Measurements from ENCODE around the gene P2RY4. TPM values are rescaled to one million over a fixed set of nuclear protein-coding genes. Genes with fewer than 3 reads are reported as not detected.
A peak's percentile ranks its signal among the peaks of the same experiment; 100 is the strongest.

P2RY4 gene
- total and polyA plus RNA-seq, 2 of the 13 experiments (the other 11 are each of a cell fraction or from before 2014, with no cell fraction given): 0.07 to 0.49 TPM

DNA sequence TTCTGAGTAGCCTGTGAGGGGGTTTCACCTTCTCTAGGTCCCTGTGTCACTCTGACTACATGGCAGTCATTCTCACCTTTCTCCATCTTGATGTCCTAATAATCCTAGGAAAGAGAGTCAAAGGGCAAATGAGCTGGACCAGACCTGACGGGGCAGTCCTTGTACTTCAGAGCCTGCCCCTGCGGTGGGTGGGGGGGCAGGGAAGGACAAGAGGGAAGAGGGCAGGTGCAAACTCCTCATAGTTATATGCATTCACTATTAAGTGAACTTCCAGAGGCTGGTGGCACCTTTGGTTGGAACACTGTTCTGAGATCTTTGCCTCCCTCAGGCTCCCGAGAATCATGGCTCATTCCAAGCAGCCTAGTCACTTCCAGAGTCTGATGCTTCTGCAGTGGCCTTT is 25.6 kb downstream of the P2RY4 start, which contains the start of gene AWAT1 (continued):
- TF ChIP-seq, protein P1, sequence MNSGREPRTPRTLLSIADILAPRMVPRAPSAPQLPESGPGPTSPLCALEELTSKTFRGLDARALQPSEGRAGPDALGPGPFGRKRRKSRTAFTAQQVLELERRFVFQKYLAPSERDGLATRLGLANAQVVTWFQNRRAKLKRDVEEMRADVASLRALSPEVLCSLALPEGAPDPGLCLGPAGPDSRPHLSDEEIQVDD (CRISPR knock-in tag; IDR thresholded peaks at IDR 0.05; ENCODE audit: borderline replicate concordance): no peak
- no peak for TF ChIP-seq GPN1 (CRISPR knock-in tag; IDR thresholded peaks at IDR 0.05; ENCODE audit: borderline replicate concordance)
- no peak for TF ChIP-seq SP140L (CRISPR knock-in tag; IDR thresholded peaks at IDR 0.05; ENCODE audit: borderline replicate concordance)
- TF ChIP-seq ZNF749 (CRISPR knock-in tag; IDR thresholded peaks at IDR 0.05; ENCODE audit: borderline replicate concordance): no peak
- TF ChIP-seq REXO4 (CRISPR knock-in tag; IDR thresholded peaks at IDR 0.05; ENCODE audit: borderline replicate concordance): no peak
- TF ChIP-seq ZNF121 (CRISPR knock-in tag; IDR thresholded peaks at IDR 0.05): no peak
- TF ChIP-seq, protein P2, sequence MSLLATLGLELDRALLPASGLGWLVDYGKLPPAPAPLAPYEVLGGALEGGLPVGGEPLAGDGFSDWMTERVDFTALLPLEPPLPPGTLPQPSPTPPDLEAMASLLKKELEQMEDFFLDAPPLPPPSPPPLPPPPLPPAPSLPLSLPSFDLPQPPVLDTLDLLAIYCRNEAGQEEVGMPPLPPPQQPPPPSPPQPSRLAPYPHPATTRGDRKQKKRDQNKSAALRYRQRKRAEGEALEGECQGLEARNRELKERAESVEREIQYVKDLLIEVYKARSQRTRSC (CRISPR knock-in tag; IDR thresholded peaks at IDR 0.05; ENCODE audit: low read depth): no peak
- TF ChIP-seq RAD21 (CRISPR knock-in tag; IDR thresholded peaks at IDR 0.05): no peak

DNA sequence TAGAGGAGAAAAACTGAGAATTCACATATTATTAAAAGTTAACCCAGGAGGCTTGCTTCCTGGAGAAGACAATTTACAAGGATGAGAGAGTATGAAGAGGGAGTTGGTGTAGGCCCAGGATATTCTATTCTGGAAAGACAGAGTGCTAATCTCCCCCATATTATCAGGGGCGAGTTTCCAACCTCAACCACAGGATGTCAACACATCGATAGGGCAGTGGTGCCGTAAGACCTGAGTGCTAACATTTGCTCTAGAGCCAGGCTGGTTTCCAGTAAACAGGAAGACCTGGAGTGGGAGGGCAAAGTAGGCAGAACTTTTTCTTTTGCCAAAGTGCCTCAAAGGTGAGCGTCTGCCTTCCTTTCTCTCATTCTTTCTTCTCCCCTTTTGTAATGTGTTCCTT is 28.3 kb downstream of the P2RY4 start:
- no peak for DNase-seq (ENCODE audit: low spot score)
- no peaks in the 10 kb centered on the region for H3K79me2 ChIP-seq (ENCODE audit: insufficient read depth, low read length)
- no peaks in the 10 kb centered on the region for H3K9me3 ChIP-seq (ENCODE audit: low read length)
- H3K9ac ChIP-seq (ENCODE audit: insufficient read depth, low read depth, low read length): no peak overlapping the region
- in situ Hi-C loops (cut with HindIII; ENCODE audit: extremely low pct_ligation_motif_present, low pct_unique_long_range_greater_than_20kb) (no loop called here), intact Hi-C loops (cut with micrococcal nuclease; ENCODE audit: unreplicated experiment) (no loop called here)
- no peak overlapping the region for H2AFZ ChIP-seq (ENCODE audit: low read length)
- H4K20me1 ChIP-seq (ENCODE audit: insufficient read depth, low read length): no peaks in the 10 kb centered on the region
- ATAC-seq: peak; percentile 57; the same call in 1 of the 3 replicates
- WGBS (ENCODE audit: low lambda C conversion rate): 16% methylated on average over 4 of the region's 4 CpGs
- H3K4me3 ChIP-seq (replicated peaks in 1 of 3; ENCODE audit: insufficient read depth in 1 of 3, low read depth in 2 of 3, low read length in 3 of 3): no peak overlapping the region
- H3K36me3 ChIP-seq (replicated peaks in 1 of 2; ENCODE audit: control insufficient read depth in 1 of 2, insufficient read depth in 2 of 2, low read length in 2 of 2): no peaks in the 10 kb centered on the region
- H3K27ac ChIP-seq (ENCODE audit: extremely low read length, insufficient read depth, low read length): no peak overlapping the region
- peak overlapping the region; percentile 33; the same call in 1 of the 2 replicates for H3K4me2 ChIP-seq (ENCODE audit: low read depth, low read length)
- POLR2A ChIA-PET: no interaction called here
- FAIRE-seq: no peak
- H3K4me1 ChIP-seq (ENCODE audit: insufficient read depth, low read length): no peaks in the 10 kb centered on the region; the same call in 1 of the 2 replicates
- CTCF ChIA-PET (ENCODE audit: low intra/inter-chr PET ratio, low total read pairs): no interaction called here
- BruUV-seq (replicated peaks): no TSS peak
- no peaks in the 10 kb centered on the region; a peak in 1 of 5 replicates for H3K27me3 ChIP-seq (ENCODE audit: control insufficient read depth in 1 of 2, insufficient read depth in 2 of 2, low read length in 2 of 2)
- TF ChIP-seq, protein P3, sequence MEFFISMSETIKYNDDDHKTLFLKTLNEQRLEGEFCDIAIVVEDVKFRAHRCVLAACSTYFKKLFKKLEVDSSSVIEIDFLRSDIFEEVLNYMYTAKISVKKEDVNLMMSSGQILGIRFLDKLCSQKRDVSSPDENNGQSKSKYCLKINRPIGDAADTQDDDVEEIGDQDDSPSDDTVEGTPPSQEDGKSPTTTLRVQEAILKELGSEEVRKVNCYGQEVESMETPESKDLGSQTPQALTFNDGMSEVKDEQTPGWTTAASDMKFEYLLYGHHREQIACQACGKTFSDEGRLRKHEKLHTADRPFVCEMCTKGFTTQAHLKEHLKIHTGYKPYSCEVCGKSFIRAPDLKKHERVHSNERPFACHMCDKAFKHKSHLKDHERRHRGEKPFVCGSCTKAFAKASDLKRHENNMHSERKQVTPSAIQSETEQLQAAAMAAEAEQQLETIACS (CRISPR knock-in tag; IDR thresholded peaks at IDR 0.05): no peak
- TF ChIP-seq FOXP1 (IDR thresholded peaks at IDR 0.05) (no peak), FOXP1 (CRISPR knock-in tag; IDR thresholded peaks at IDR 0.05) (peak; percentile 14; the same call in 1 of the 2 replicates), FOXC1 (CRISPR knock-in tag; IDR thresholded peaks at IDR 0.05; ENCODE audit: borderline replicate concordance) (no peak), SRSF1 (optimal IDR thresholded peaks at IDR 0.05; ENCODE audit: low read depth, low read length) (no peak), REL (CRISPR knock-in tag; conservative IDR thresholded peaks at IDR 0.05) (no peak), SRY (CRISPR knock-in tag; IDR thresholded peaks at IDR 0.05) (no peak), SNAI1 (CRISPR knock-in tag; IDR thresholded peaks at IDR 0.05; ENCODE audit: borderline replicate concordance) (no peak)
- TF ChIP-seq, protein P4, sequence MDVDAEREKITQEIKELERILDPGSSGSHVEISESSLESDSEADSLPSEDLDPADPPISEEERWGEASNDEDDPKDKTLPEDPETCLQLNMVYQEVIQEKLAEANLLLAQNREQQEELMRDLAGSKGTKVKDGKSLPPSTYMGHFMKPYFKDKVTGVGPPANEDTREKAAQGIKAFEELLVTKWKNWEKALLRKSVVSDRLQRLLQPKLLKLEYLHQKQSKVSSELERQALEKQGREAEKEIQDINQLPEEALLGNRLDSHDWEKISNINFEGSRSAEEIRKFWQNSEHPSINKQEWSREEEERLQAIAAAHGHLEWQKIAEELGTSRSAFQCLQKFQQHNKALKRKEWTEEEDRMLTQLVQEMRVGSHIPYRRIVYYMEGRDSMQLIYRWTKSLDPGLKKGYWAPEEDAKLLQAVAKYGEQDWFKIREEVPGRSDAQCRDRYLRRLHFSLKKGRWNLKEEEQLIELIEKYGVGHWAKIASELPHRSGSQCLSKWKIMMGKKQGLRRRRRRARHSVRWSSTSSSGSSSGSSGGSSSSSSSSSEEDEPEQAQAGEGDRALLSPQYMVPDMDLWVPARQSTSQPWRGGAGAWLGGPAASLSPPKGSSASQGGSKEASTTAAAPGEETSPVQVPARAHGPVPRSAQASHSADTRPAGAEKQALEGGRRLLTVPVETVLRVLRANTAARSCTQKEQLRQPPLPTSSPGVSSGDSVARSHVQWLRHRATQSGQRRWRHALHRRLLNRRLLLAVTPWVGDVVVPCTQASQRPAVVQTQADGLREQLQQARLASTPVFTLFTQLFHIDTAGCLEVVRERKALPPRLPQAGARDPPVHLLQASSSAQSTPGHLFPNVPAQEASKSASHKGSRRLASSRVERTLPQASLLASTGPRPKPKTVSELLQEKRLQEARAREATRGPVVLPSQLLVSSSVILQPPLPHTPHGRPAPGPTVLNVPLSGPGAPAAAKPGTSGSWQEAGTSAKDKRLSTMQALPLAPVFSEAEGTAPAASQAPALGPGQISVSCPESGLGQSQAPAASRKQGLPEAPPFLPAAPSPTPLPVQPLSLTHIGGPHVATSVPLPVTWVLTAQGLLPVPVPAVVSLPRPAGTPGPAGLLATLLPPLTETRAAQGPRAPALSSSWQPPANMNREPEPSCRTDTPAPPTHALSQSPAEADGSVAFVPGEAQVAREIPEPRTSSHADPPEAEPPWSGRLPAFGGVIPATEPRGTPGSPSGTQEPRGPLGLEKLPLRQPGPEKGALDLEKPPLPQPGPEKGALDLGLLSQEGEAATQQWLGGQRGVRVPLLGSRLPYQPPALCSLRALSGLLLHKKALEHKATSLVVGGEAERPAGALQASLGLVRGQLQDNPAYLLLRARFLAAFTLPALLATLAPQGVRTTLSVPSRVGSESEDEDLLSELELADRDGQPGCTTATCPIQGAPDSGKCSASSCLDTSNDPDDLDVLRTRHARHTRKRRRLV (CRISPR knock-in tag; IDR thresholded peaks at IDR 0.05): no peak

Data from HepG2 (cell line).